HepG2 (cell line): ENCODE results near the gene IL17C. TPM values are rescaled to one million over a fixed set of nuclear protein-coding genes. Genes with fewer than 3 reads are reported as not detected.

Experiments used
- ATAC-seq: fragments of 200-7000 bp; cut with Tn5 transposase; 3 replicates; pipeline ENCODE4 v1.9.1; 2020; ENCODE audit warnings: mild to moderate bottlenecking, moderate library complexity
- BruUV-seq: library from RNA; stranded (reverse); fragments of 400-500 nt; replicated peaks from 2 replicates; lab custom pipeline; 2021; lab: Mats Ljungman, UMichigan
- CTCF ChIA-PET: fragments of 300-600 bp; formaldehyde crosslinking; extraction: SDS; loops from one replicate; lab custom pipeline; 2021; ENCODE audit warnings: low total read pairs, inconsistent platforms, low intra/inter-chr PET ratio; lab: Yijun Ruan, JAX
- POLR2A ChIA-PET: fragments of 350-600 bp; sonication (Branson Sonifier 250); formaldehyde crosslinking; loops from one replicate; lab custom pipeline; 2020; ENCODE audit warnings: antibody characterized with exemption, inconsistent platforms; lab: Yijun Ruan, JAX
- DNase-seq: peaks from one replicate; pipeline ENCODE4 v3.0.0-alpha.2; 2015; ENCODE audit warnings: low spot score
- FAIRE-seq: peaks from 3 replicates; lab custom pipeline; 2011; peaks lifted over from hg19 to GRCh38; lab: Jason Lieb, UNC
- H2AFZ ChIP-seq: one replicate; pipeline ENCODE4 v1.6.1; 2011; ENCODE audit warnings: low read length, inconsistent platforms
- H3K27ac ChIP-seq: fragments of 300-600 bp; 3 replicates; pipeline ENCODE4 v1.8.0; 2011; ENCODE audit warnings: mixed run types, mild to moderate bottlenecking, mixed read lengths, low read length, inconsistent platforms; ENCODE audit not compliant: insufficient read depth; ENCODE audit errors: extremely low read length
- H3K27me3 ChIP-seq, 2 experiments: fragments of 200-600 bp in 1 of 2; 2 replicates in 1 of 2; 3 replicates in 1 of 2; pipeline versions ENCODE4 v1.6.0 to v1.8.0; 2011; ENCODE audit warnings: low read length in 2 of 2, mild to moderate bottlenecking in 2 of 2, moderate library complexity in 2 of 2, inconsistent platforms in 1 of 2; ENCODE audit not compliant: insufficient read depth in 2 of 2, control insufficient read depth in 1 of 2
- H3K36me3 ChIP-seq, 2 experiments: fragments of 200-600 bp in 1 of 2; replicated peaks in 1 of 2; 2 replicates in 1 of 2; 3 replicates in 1 of 2; pipeline versions ENCODE4 v1.5.1 to v1.8.0; 2011; ENCODE audit warnings: low read length in 2 of 2, inconsistent platforms in 1 of 2; ENCODE audit not compliant: insufficient read depth in 2 of 2, control insufficient read depth in 1 of 2
- H3K4me1 ChIP-seq: 2 replicates; pipeline ENCODE4 v1.5.1; 2012; ENCODE audit warnings: low read length, inconsistent platforms; ENCODE audit not compliant: insufficient read depth
- H3K4me2 ChIP-seq: 2 replicates; pipeline ENCODE4 v1.6.0; 2011; ENCODE audit warnings: low read depth, low read length, inconsistent platforms
- H3K4me3 ChIP-seq, 3 experiments: fragments of 200-600 bp in 1 of 3; sonication (generic), shearing (Covaris generic) in 1 of 3; replicated peaks in 1 of 3; 2 replicates each; pipeline ENCODE4 v1.5.1; 2011 to 2016; ENCODE audit warnings: low read length in 3 of 3, inconsistent platforms in 2 of 3, low read depth in 2 of 3, mild to moderate bottlenecking in 2 of 3, control low read depth in 1 of 3, mixed read lengths in 1 of 3; ENCODE audit not compliant: insufficient read depth in 1 of 3
- H3K79me2 ChIP-seq: one replicate; pipeline ENCODE4 v1.6.1; 2011; ENCODE audit warnings: low read length, inconsistent platforms; ENCODE audit not compliant: insufficient read depth
- H3K9ac ChIP-seq: 2 replicates; pipeline ENCODE4 v1.6.0; 2011; ENCODE audit warnings: mild to moderate bottlenecking, low read depth, low read length, inconsistent platforms; ENCODE audit not compliant: insufficient read depth
- H3K9me3 ChIP-seq: 2 replicates; pipeline ENCODE4 v1.5.1; 2012; ENCODE audit warnings: mild to moderate bottlenecking, low read length
- H4K20me1 ChIP-seq: 2 replicates; pipeline ENCODE4 v1.6.0; 2011; ENCODE audit warnings: inconsistent platforms, mild to moderate bottlenecking, low read length, moderate library complexity; ENCODE audit not compliant: insufficient read depth
- AGO2 ChIP-seq: fragments of 200-400 bp; formaldehyde crosslinking; optimal IDR thresholded peaks from 2 replicates; pipeline ENCODE3; 2017; ENCODE audit warnings: mild to moderate bottlenecking, low read depth, low read length, moderate library complexity
- SIX1 ChIP-seq: sonication (generic); formaldehyde crosslinking; IDR thresholded peaks from 2 replicates; pipeline ENCODE4 v1.4.0; 2020; ENCODE audit warnings: missing genetic modification reagents, borderline replicate concordance
- ZNF296 ChIP-seq: sonication (generic); formaldehyde crosslinking; conservative IDR thresholded peaks from 2 replicates; pipeline ENCODE4 v1.5.0; 2020; ENCODE audit warnings: mild to moderate bottlenecking, missing genetic modification reagents
- WGBS: methylation state at CpG from one replicate; pipeline ENCODE4 v1.1.6; 2017; ENCODE audit warnings: low lambda C conversion rate; 5-methylcytosine and 5-hydroxymethylcytosine counted together
- in situ Hi-C: cut with HindIII; loops from 2 replicates; pipeline ENCODE4 v1.10.0; 2017; ENCODE audit warnings: low pct_unique_long_range_greater_than_20kb; ENCODE audit not compliant: extremely low pct_ligation_motif_present
- intact Hi-C: fragments of 100-400 bp; cut with micrococcal nuclease; formaldehyde crosslinking; loops from one replicate; pipeline ENCODE4 v1.10.0; 2022; ENCODE audit not compliant: unreplicated experiment
- polyA plus RNA-seq, 8 experiments: library from polyadenylated mRNA; depleted of rRNA in 3 of 8; stranded (reverse) in 7 of 8; unstranded in 1 of 8; fragments of >200 nt; fragmentation: Illumina TruSeq in 4 of 8; extraction: Trizol in 4 of 8; gene quantifications; 2 replicates each; pipeline versions ENCODE4 v1.2.1 to v1.2.3, GENCODE V29; 2011 to 2016; ENCODE audit warnings: low read depth in 4 of 8, missing spikeins in 1 of 8, mixed read lengths in 1 of 8; ENCODE audit not compliant: insufficient read depth in 1 of 8
- total RNA-seq, 5 experiments: library from RNA; depleted of rRNA; stranded (reverse); fragments of >200 nt; fragmentation: Illumina TruSeq; extraction: Trizol; gene quantifications; 2 replicates each; pipeline ENCODE4 v1.2.3, GENCODE V29; 2016; ENCODE audit warnings: low read depth in 1 of 5
- TF ChIP-seq, protein P1 (sequence below): sonication (generic); formaldehyde crosslinking; IDR thresholded peaks from 2 replicates; pipeline ENCODE4 v1.4.0; 2020; ENCODE audit warnings: missing genetic modification reagents
- TF ChIP-seq, protein P2 (sequence below): sonication (generic); formaldehyde crosslinking; IDR thresholded peaks from 2 replicates; pipeline ENCODE4 v1.5.0; 2020; ENCODE audit warnings: mild to moderate bottlenecking, missing genetic modification reagents, moderate library complexity

The IL17C gene
- total and polyA plus RNA-seq, 2 of the 13 experiments (the other 11 are each of a cell fraction or from before 2014, with no cell fraction given) = not detected

DNA sequence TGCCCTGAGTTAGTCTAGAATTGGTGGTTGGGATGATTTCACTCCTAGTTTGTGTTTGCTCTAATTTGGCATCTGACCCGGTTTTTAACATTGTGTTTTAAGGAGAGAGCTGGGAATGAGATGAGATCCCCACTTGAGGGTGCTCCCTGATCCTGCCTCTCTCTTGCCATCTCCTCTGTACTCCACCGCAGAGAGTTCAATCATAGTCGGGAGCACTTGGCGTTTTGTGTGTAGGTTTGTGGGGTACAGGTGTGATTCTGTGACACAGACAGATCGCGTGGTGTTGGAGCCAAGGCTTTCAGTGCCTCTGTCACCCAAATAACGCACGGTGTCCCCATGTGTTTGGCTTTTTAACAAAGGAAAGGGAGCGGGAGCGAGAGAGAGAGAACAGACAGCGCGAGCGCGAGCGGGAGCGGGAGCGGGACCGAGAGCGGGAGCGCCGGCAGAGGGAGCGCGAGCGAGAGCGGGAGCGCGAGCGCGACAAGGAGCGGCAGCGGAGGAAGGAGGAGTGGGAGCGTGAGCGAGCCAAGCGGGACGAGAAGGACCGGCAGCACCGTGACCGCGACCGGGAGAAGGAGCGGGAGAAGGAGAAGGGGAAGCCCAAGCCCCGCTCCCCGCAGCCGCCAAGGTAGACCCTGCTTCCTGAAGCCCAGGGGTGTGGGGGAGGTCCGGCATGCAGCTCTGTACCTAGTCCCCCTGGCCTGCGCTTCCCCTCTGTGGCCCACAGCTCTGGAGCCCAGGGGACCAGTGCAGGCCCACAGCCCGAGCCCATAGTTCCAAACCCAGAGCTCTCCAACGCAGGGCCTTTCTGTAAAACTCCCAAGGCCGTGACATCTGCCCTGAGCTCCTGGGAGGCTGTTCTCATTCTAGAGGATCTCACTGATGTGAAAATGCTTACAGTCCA lies 27.2 kb upstream of the IL17C start:
- ChIA-PET POLR2A (no interaction called here), CTCF (no interaction called here)
- no peak for DNase-seq
- intact Hi-C loops (no loop called here), in situ Hi-C loops (no loop called here)
- Histone ChIP-seq H3K9ac (no peak overlapping the region), H3K27me3 (no peaks in the 10 kb centered on the region), H3K27ac (no peak overlapping the region), H3K79me2 (no peaks in the 10 kb centered on the region), H3K9me3 (no peaks in the 10 kb centered on the region), H3K36me3 (peaks cover 35 to 77% of the 10 kb centered on the region in 2 experiments), H2AFZ (no peak overlapping the region), H3K4me3 (no peak overlapping the region), H3K4me1 (no peaks in the 10 kb centered on the region), H4K20me1 (no peaks in the 10 kb centered on the region), H3K4me2 (no peak overlapping the region)
- TF ChIP-seq SIX1 (no peak), AGO2 (peak; percentile 65)
- no TSS peak for BruUV-seq
- WGBS = 98% methylated on average over 48 of the region's 49 CpGs
- FAIRE-seq = no peak
- no peak for ATAC-seq

DNA sequence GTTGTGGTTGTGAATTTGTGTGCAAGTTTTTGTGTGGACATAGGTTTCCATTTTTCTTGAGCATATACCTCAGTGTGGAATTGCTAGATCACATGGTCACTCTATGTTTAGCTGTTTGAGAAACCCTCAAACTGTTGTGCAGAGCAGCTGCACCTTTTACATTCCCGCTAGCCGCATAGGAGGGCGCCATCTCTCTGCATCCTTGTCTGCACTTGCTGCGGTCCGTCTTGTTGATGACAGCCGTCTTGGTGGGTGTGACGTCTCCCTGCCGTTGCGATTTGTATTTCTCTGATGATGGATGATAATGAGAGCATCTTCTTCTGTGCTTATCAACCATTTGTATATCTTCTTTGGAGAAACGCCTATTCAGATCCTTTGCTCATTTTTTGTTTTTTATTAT lies 25.1 kb upstream of the IL17C start:
- no peaks in the 10 kb centered on the region for H3K9me3 ChIP-seq
- no TSS peak for BruUV-seq
- POLR2A ChIA-PET = no interaction called here
- H3K4me3 ChIP-seq = no peak overlapping the region
- no peak for TF ChIP-seq ZNF296 (CRISPR knock-in tag)
- TF ChIP-seq, protein P1, sequence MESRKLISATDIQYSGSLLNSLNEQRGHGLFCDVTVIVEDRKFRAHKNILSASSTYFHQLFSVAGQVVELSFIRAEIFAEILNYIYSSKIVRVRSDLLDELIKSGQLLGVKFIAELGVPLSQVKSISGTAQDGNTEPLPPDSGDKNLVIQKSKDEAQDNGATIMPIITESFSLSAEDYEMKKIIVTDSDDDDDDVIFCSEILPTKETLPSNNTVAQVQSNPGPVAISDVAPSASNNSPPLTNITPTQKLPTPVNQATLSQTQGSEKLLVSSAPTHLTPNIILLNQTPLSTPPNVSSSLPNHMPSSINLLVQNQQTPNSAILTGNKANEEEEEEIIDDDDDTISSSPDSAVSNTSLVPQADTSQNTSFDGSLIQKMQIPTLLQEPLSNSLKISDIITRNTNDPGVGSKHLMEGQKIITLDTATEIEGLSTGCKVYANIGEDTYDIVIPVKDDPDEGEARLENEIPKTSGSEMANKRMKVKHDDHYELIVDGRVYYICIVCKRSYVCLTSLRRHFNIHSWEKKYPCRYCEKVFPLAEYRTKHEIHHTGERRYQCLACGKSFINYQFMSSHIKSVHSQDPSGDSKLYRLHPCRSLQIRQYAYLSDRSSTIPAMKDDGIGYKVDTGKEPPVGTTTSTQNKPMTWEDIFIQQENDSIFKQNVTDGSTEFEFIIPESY (CRISPR knock-in tag) = peak; percentile 85
- TF ChIP-seq, protein P2, sequence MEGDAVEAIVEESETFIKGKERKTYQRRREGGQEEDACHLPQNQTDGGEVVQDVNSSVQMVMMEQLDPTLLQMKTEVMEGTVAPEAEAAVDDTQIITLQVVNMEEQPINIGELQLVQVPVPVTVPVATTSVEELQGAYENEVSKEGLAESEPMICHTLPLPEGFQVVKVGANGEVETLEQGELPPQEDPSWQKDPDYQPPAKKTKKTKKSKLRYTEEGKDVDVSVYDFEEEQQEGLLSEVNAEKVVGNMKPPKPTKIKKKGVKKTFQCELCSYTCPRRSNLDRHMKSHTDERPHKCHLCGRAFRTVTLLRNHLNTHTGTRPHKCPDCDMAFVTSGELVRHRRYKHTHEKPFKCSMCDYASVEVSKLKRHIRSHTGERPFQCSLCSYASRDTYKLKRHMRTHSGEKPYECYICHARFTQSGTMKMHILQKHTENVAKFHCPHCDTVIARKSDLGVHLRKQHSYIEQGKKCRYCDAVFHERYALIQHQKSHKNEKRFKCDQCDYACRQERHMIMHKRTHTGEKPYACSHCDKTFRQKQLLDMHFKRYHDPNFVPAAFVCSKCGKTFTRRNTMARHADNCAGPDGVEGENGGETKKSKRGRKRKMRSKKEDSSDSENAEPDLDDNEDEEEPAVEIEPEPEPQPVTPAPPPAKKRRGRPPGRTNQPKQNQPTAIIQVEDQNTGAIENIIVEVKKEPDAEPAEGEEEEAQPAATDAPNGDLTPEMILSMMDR (CRISPR knock-in tag) = 0 out of 2 replicates have a peak, but pooled peaks have one; percentile 4
- in situ Hi-C loops = no loop called here
- H4K20me1 ChIP-seq = peaks cover 6% of the 10 kb centered on the region; the same call in 1 of the 2 replicates
- H3K36me3 ChIP-seq = peaks cover 24 to 60% of the 10 kb centered on the region in 2 experiments
- FAIRE-seq (peak; percentile 18), DNase-seq (no peak), ATAC-seq (no peak)
- H3K27ac ChIP-seq = no peak overlapping the region
- H3K27me3 ChIP-seq = no peaks in the 10 kb centered on the region
- no peak overlapping the region for H3K4me2 ChIP-seq
- peaks cover 3% of the 10 kb centered on the region for H3K79me2 ChIP-seq
- no peak overlapping the region for H2AFZ ChIP-seq
- CTCF ChIA-PET = no interaction called here
- intact Hi-C loops = no loop called here
- peaks cover 14% of the 10 kb centered on the region for H3K4me1 ChIP-seq
- 96% methylated on average over 10 of the region's 10 CpGs for WGBS
- H3K9ac ChIP-seq = no peak overlapping the region
